CD14-positive monocyte (primary cell): ENCODE results near the gene CCNJL. TPM values are rescaled to one million over a fixed set of nuclear protein-coding genes. Genes with fewer than 3 reads are reported as not detected.

Experiments used
- DNase-seq, 3 donors: peaks; one replicate each; pipeline ENCODE4 v3.0.0-alpha.2; 2011 to 2022
- H2AFZ ChIP-seq: 2 replicates; pipeline ENCODE4 v1.6.0; 2012; ENCODE audit warnings: mild to moderate bottlenecking, low read depth, low read length, inconsistent platforms; ENCODE audit not compliant: insufficient read depth, poor library complexity, severe bottlenecking
- H3K27ac ChIP-seq, 2 donors: 1 replicate in 1 of 2; 2 replicates in 1 of 2; pipeline ENCODE4 v1.5.1; 2012 to 2013; ENCODE audit warnings: low read length in 2 of 2, control low read depth in 1 of 2, inconsistent platforms in 1 of 2, low read depth in 1 of 2, mild to moderate bottlenecking in 1 of 2
- H3K27me3 ChIP-seq, 2 donors: one replicate each; pipeline versions ENCODE4 v1.6.0 to v1.6.1; 2011 to 2013; ENCODE audit warnings: low read length in 2 of 2; ENCODE audit not compliant: control insufficient read depth in 2 of 2, insufficient read depth in 2 of 2
- H3K36me3 ChIP-seq, 2 donors: replicated peaks in 1 of 2; 1 replicate in 1 of 2; 2 replicates in 1 of 2; pipeline versions ENCODE4 v1.5.1 to v1.6.1; 2012 to 2013; ENCODE audit warnings: low read length in 2 of 2, control low read depth in 1 of 2, inconsistent platforms in 1 of 2, mild to moderate bottlenecking in 1 of 2; ENCODE audit not compliant: insufficient read depth in 2 of 2, control insufficient read depth in 1 of 2
- H3K4me1 ChIP-seq, 2 donors: 1 replicate in 1 of 2; 2 replicates in 1 of 2; pipeline versions ENCODE4 v1.5.1 to v1.6.1; 2012 to 2013; ENCODE audit warnings: low read length in 2 of 2, control low read depth in 1 of 2, inconsistent platforms in 1 of 2, mild to moderate bottlenecking in 1 of 2, moderate library complexity in 1 of 2; ENCODE audit not compliant: insufficient read depth in 2 of 2, control insufficient read depth in 1 of 2
- H3K4me2 ChIP-seq: replicated peaks from 2 replicates; pipeline ENCODE3; 2012; ENCODE audit warnings: low read length, moderate library complexity, mild to moderate bottlenecking; ENCODE audit not compliant: poor library complexity, severe bottlenecking; ENCODE audit errors: extremely low read depth
- H3K4me3 ChIP-seq, 3 experiments: fragments of 200-600 bp in 1 of 3; sonication (generic) in 1 of 3; replicated peaks in 1 of 3; 1 replicate in 2 of 3; 2 replicates in 1 of 3; pipeline ENCODE4 v1.5.1; 2011 to 2013; ENCODE audit warnings: low read length in 3 of 3, mild to moderate bottlenecking in 3 of 3, control low read depth in 2 of 3, low read depth in 2 of 3, inconsistent platforms in 1 of 3, moderate library complexity in 1 of 3
- H3K79me2 ChIP-seq: 2 replicates; pipeline ENCODE4 v1.6.0; 2012; ENCODE audit warnings: mild to moderate bottlenecking, control low read depth, inconsistent platforms, low read length, moderate library complexity; ENCODE audit not compliant: insufficient read depth
- H3K9ac ChIP-seq: 2 replicates; pipeline ENCODE4 v1.6.0; 2017; ENCODE audit warnings: low read length, mild to moderate bottlenecking; ENCODE audit not compliant: insufficient read depth, poor library complexity, severe bottlenecking
- H3K9me3 ChIP-seq, 2 donors: replicated peaks in 1 of 2; 1 replicate in 1 of 2; 2 replicates in 1 of 2; pipeline versions ENCODE4 v1.5.1 to v1.6.1; 2012 to 2013; ENCODE audit warnings: low read length in 2 of 2, control low read depth in 1 of 2; ENCODE audit not compliant: control insufficient read depth in 1 of 2, insufficient read depth in 1 of 2
- H4K20me1 ChIP-seq: 2 replicates; pipeline ENCODE4 v1.6.0; 2012; ENCODE audit warnings: mild to moderate bottlenecking, low read length, control low read depth, moderate library complexity; ENCODE audit not compliant: insufficient read depth
- H3K27ac Mint-ChIP-seq, 7 donors: one replicate each; pipeline ENCODE4 v1.8.0; 2020; ENCODE audit warnings: mild to moderate bottlenecking in 7 of 7, mixed read lengths in 7 of 7, moderate library complexity in 6 of 7, inconsistent platforms in 2 of 7
- H3K27me3 Mint-ChIP-seq, 3 donors: one replicate each; pipeline ENCODE4 v1.8.0; 2021 to 2022; ENCODE audit warnings: low read depth in 3 of 3, mild to moderate bottlenecking in 3 of 3, mixed read lengths in 3 of 3, moderate library complexity in 3 of 3, inconsistent platforms in 1 of 3
- H3K36me3 Mint-ChIP-seq, 2 donors: one replicate each; pipeline ENCODE4 v1.8.0; 2020; ENCODE audit warnings: mixed read lengths in 2 of 2, inconsistent platforms in 1 of 2, mild to moderate bottlenecking in 1 of 2
- H3K4me1 Mint-ChIP-seq: one replicate; pipeline ENCODE4 v1.8.0; 2020; ENCODE audit warnings: mild to moderate bottlenecking, mixed read lengths
- H3K4me3 Mint-ChIP-seq, 2 donors: one replicate each; pipeline ENCODE4 v1.8.0; 2020; ENCODE audit warnings: mild to moderate bottlenecking in 2 of 2, mixed read lengths in 2 of 2, moderate library complexity in 1 of 2
- H3K9me3 Mint-ChIP-seq, 7 donors: one replicate each; pipeline ENCODE4 v1.8.0; 2020 to 2022; ENCODE audit warnings: mixed read lengths in 7 of 7, mild to moderate bottlenecking in 6 of 7, moderate library complexity in 6 of 7, inconsistent platforms in 2 of 7
- WGBS: methylation state at CpG from one replicate; pipeline ENCODE4 v1.1.5; 2013; ENCODE audit warnings: missing lambda C conversion rate; ENCODE audit not compliant: insufficient coverage; 5-methylcytosine and 5-hydroxymethylcytosine counted together
- intact Hi-C, 2 donors: fragments of 100-400 bp; cut with micrococcal nuclease; formaldehyde crosslinking; loops; one replicate each; pipeline versions ENCODE4 v1.15.0 to v1.15.1; 2023
- polyA plus RNA-seq, 3 donors: library from polyadenylated mRNA; depleted of rRNA in 1 of 3; unstranded in 2 of 3; stranded (reverse) in 1 of 3; fragments of 300-500 nt in 2 of 3; fragments of >200 nt in 1 of 3; fragmentation: Illumina TruSeq in 2 of 3; gene quantifications; 1 replicate in 2 of 3; 2 replicates in 1 of 3; pipeline ENCODE4 v1.2.3, GENCODE V29; 2012 to 2021
- TF ChIP-seq, protein P1 (sequence below): fragments of 200-600 bp; IDR thresholded peaks from one replicate; pipeline ENCODE4 v1.8.0; 2022; ENCODE audit warnings: antibody characterized with exemption, mild to moderate bottlenecking

Gene CCNJL
- polyA plus RNA-seq, 3 donors, result 0.03 TPM; not detected in 2

GRCh38 chr5:160266044-160266443 lies 46.3 kb downstream of the CCNJL start:
- no peaks in the 10 kb centered on the region for H3K36me3 Mint-ChIP-seq
- H4K20me1 ChIP-seq, result no peaks in the 10 kb centered on the region
- intact Hi-C loops, result loop anchor here (5.0 kb wide), 2 partner anchors 56 to 66 kb away; no protein-coding TSS in a partner anchor
- no peak overlapping the region for H3K4me3 Mint-ChIP-seq
- peaks cover 17 to 28% of the 10 kb centered on the region in 2 donors for H3K4me1 ChIP-seq
- peak overlapping the region in 3 of 7 donors; percentile 4 to 68 (median 10) for H3K27ac Mint-ChIP-seq
- peaks cover 0 to 3% of the 10 kb centered on the region in 2 donors for H3K27me3 ChIP-seq
- H3K36me3 ChIP-seq, result no peaks in the 10 kb centered on the region
- TF ChIP-seq, protein P1, sequence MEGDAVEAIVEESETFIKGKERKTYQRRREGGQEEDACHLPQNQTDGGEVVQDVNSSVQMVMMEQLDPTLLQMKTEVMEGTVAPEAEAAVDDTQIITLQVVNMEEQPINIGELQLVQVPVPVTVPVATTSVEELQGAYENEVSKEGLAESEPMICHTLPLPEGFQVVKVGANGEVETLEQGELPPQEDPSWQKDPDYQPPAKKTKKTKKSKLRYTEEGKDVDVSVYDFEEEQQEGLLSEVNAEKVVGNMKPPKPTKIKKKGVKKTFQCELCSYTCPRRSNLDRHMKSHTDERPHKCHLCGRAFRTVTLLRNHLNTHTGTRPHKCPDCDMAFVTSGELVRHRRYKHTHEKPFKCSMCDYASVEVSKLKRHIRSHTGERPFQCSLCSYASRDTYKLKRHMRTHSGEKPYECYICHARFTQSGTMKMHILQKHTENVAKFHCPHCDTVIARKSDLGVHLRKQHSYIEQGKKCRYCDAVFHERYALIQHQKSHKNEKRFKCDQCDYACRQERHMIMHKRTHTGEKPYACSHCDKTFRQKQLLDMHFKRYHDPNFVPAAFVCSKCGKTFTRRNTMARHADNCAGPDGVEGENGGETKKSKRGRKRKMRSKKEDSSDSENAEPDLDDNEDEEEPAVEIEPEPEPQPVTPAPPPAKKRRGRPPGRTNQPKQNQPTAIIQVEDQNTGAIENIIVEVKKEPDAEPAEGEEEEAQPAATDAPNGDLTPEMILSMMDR, result no peak
- H3K79me2 ChIP-seq, result no peaks in the 10 kb centered on the region
- WGBS, result 92% methylated on average over 2 of the region's 5 CpGs
- H3K4me2 ChIP-seq, result no peak overlapping the region
- H3K9ac ChIP-seq, result no peak overlapping the region
- peaks cover 0 to 3% (median 0%) of the 10 kb centered on the region in 7 donors for H3K9me3 Mint-ChIP-seq
- H3K27ac ChIP-seq, result no peak overlapping the region
- H2AFZ ChIP-seq, result no peak overlapping the region
- no peak overlapping the region for H3K4me3 ChIP-seq
- DNase-seq, result no peak
- peaks cover 10 to 15% (median 14%) of the 10 kb centered on the region in 3 donors for H3K27me3 Mint-ChIP-seq
- no peaks in the 10 kb centered on the region for H3K9me3 ChIP-seq
- peaks cover 35% of the 10 kb centered on the region for H3K4me1 Mint-ChIP-seq

- Histone ChIP-seq H3K9ac (no peak overlapping the region), H3K36me3 (no peaks in the 10 kb centered on the region), H2AFZ (no peak overlapping the region), H3K4me2 (no peak overlapping the region), H3K79me2 (no peaks in the 10 kb centered on the region), H4K20me1 (no peaks in the 10 kb centered on the region), H3K27me3 (peaks cover 0 to 3% of the 10 kb centered on the region in 2 donors), H3K4me1 (peaks cover 5 to 14% of the 10 kb centered on the region in 2 donors), H3K27ac (no peak overlapping the region), H3K4me3 (no peak overlapping the region), H3K9me3 (no peaks in the 10 kb centered on the region)
- DNase-seq, result no peak
- intact Hi-C loops, result no loop called here
- Mint-ChIP-seq H3K4me3 (no peak overlapping the region), H3K4me1 (peaks cover 27% of the 10 kb centered on the region), H3K27me3 (peaks cover 10 to 13% (median 13%) of the 10 kb centered on the region in 3 donors), H3K36me3 (no peaks in the 10 kb centered on the region), H3K27ac (peak overlapping the region in 1 of 7 donors; percentile 32), H3K9me3 (peaks cover 0 to 2% (median 0%) of the 10 kb centered on the region in 7 donors)
- WGBS, result 88% methylated on average over 2 of the region's 4 CpGs
- TF ChIP-seq, protein P1, result no peak
Measured at GRCh38 chr5:160263326-160263855, 49.0 kb downstream of the CCNJL start.
